Testis (tissue), 2 donors: ENCODE data around the gene PLXNB3.

Experiments
- POLR2A ChIP-seq: fragments of 450-650 bp; IDR thresholded peaks from one replicate; pipeline ENCODE4 v1.6.1; 2017; ENCODE audit warnings: antibody characterized with exemption, mild to moderate bottlenecking, moderate library complexity
- TF ChIP-seq, protein P1 (sequence below), 3 experiments: fragments of 450-650 bp in 2 of 3; fragments of 200-600 bp in 1 of 3; sonication (generic) in 1 of 3; IDR thresholded peaks; one replicate each; pipeline ENCODE4 v1.5.1; 2016 to 2019; ENCODE audit warnings: antibody characterized with exemption in 3 of 3, mild to moderate bottlenecking in 2 of 3, moderate library complexity in 1 of 3

- no peak for TF ChIP-seq POLR2A
- TF ChIP-seq, protein P1, sequence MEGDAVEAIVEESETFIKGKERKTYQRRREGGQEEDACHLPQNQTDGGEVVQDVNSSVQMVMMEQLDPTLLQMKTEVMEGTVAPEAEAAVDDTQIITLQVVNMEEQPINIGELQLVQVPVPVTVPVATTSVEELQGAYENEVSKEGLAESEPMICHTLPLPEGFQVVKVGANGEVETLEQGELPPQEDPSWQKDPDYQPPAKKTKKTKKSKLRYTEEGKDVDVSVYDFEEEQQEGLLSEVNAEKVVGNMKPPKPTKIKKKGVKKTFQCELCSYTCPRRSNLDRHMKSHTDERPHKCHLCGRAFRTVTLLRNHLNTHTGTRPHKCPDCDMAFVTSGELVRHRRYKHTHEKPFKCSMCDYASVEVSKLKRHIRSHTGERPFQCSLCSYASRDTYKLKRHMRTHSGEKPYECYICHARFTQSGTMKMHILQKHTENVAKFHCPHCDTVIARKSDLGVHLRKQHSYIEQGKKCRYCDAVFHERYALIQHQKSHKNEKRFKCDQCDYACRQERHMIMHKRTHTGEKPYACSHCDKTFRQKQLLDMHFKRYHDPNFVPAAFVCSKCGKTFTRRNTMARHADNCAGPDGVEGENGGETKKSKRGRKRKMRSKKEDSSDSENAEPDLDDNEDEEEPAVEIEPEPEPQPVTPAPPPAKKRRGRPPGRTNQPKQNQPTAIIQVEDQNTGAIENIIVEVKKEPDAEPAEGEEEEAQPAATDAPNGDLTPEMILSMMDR (IDR thresholded peaks at IDR 0.05), result no peak
Measured at GRCh38 chrX:153800177-153800722, 36.2 kb downstream of the PLXNB3 start.
